Prostate gland (tissue), 2 donors: ENCODE data around the gene MPZL2. TPM values are rescaled to one million over a fixed set of nuclear protein-coding genes. Genes with fewer than 3 reads are reported as not detected.

Source experiments
- DNase-seq: peaks from one replicate; pipeline ENCODE4 v3.0.0-alpha.2; 2019; ENCODE audit warnings: low spot score
- H3K27ac ChIP-seq, 2 donors: fragments of 200-600 bp; sonication (generic); 2 replicates each; pipeline ENCODE4 v1.5.1; 2017 to 2019
- H3K27me3 ChIP-seq: fragments of 200-600 bp; sonication (generic); replicated peaks from 2 replicates; pipeline ENCODE4 v1.5.1; 2019; ENCODE audit not compliant: insufficient read depth
- H3K36me3 ChIP-seq, 2 donors: fragments of 200-600 bp; sonication (generic); 1 replicate in 1 of 2; 2 replicates in 1 of 2; pipeline versions ENCODE4 v1.5.1 to v1.8.1; 2017 to 2019
- H3K4me1 ChIP-seq: fragments of 200-600 bp; sonication (generic); replicated peaks from 2 replicates; pipeline ENCODE4 v1.5.1; 2019
- H3K4me3 ChIP-seq, 2 donors: fragments of 200-600 bp; sonication (generic); 2 replicates each; pipeline ENCODE4 v1.5.1; 2017 to 2019
- H3K9me3 ChIP-seq: fragments of 200-600 bp; sonication (generic); 2 replicates; pipeline ENCODE4 v1.5.1; 2017
- CTCF ChIP-seq, 4 experiments: fragments of 200-600 bp in 2 of 4; fragments of 450-650 bp in 2 of 4; sonication (generic) in 2 of 4; IDR thresholded peaks; 1 replicate in 3 of 4; 2 replicates in 1 of 4; pipeline ENCODE4 v1.5.1; 2016 to 2019; ENCODE audit warnings: antibody characterized with exemption in 4 of 4, mild to moderate bottlenecking in 2 of 4, moderate library complexity in 2 of 4
- POLR2A ChIP-seq: fragments of 450-650 bp; IDR thresholded peaks from one replicate; pipeline ENCODE4 v1.6.1; 2016; ENCODE audit warnings: antibody characterized with exemption, mild to moderate bottlenecking
- POLR2AphosphoS5 ChIP-seq: sonication (generic); formaldehyde crosslinking; IDR thresholded peaks from one replicate; pipeline ENCODE4 v1.6.1; 2017; ENCODE audit warnings: antibody characterized with exemption
- WGBS: methylation state at CpG from one replicate; pipeline ENCODE4 v1.1.5; 2018; 5-methylcytosine and 5-hydroxymethylcytosine counted together
- intact Hi-C: fragments of 100-400 bp; cut with DNase I; formaldehyde crosslinking; loops from one replicate; pipeline ENCODE4 v1.14.2; 2022
- total RNA-seq, 2 donors: library from RNA; depleted of rRNA; stranded (reverse); fragments of >200 nt; gene quantifications; one replicate each; pipeline ENCODE4 v1.1.0, GENCODE V29; 2016

MPZL2 gene
- total RNA-seq, 2 donors from 2014 or later: 73.7 to 103 TPM

GRCh38 chr11:118281284-118281683, 17.2 kb upstream of the MPZL2 start:
- TF ChIP-seq POLR2A (no peak), POLR2AphosphoS5 (no peak), CTCF (IDR thresholded peaks at IDR 0.05) (no peak)
- Histone ChIP-seq H3K27me3 (no peaks in the 10 kb centered on the region), H3K4me3 (no peak overlapping the region), H3K9me3 (no peaks in the 10 kb centered on the region), H3K4me1 (peaks cover 5% of the 10 kb centered on the region), H3K36me3 (no peaks in the 10 kb centered on the region), H3K27ac (no peak overlapping the region)
- intact Hi-C loops: no loop called here
- WGBS: 70% methylated on average over 1 of the region's 1 CpG
- no peak for DNase-seq

GRCh38 chr11:118277312-118277711, 13.2 kb upstream of the MPZL2 start:
- DNase-seq: peak; percentile 68
- no peaks in the 10 kb centered on the region for H3K27me3 ChIP-seq
- 43% methylated on average over 1 of the region's 1 CpG for WGBS
- intact Hi-C loops: no loop called here
- TF ChIP-seq CTCF (IDR thresholded peaks at IDR 0.05) (no peak), POLR2A (peak; percentile 29), POLR2AphosphoS5 (peak; percentile 85)
- peak overlapping the region in 1 of 2 donors; percentile 42 for H3K27ac ChIP-seq
- peaks cover 5% of the 10 kb centered on the region for H3K4me1 ChIP-seq
- no peaks in the 10 kb centered on the region for H3K36me3 ChIP-seq
- H3K9me3 ChIP-seq: no peaks in the 10 kb centered on the region
- H3K4me3 ChIP-seq: no peak overlapping the region

- intact Hi-C loops: no loop called here
- Histone ChIP-seq H3K27ac (peak overlapping the region; percentile 3 to 66), H3K9me3 (no peaks in the 10 kb centered on the region), H3K27me3 (no peaks in the 10 kb centered on the region), H3K4me1 (peaks cover 5% of the 10 kb centered on the region), H3K36me3 (no peaks in the 10 kb centered on the region), H3K4me3 (no peak overlapping the region)
- WGBS: 44% methylated on average over 1 of the region's 1 CpG
- TF ChIP-seq POLR2AphosphoS5: peak; percentile 21
- TF ChIP-seq CTCF (IDR thresholded peaks at IDR 0.05): no peak
- peak; percentile 24 for DNase-seq
Measured at GRCh38 chr11:118276422-118276821, 12.3 kb upstream of the MPZL2 start.

- H3K4me1 ChIP-seq: peaks cover 5% of the 10 kb centered on the region
- 29% methylated on average over 4 of the region's 4 CpGs for WGBS
- DNase-seq: peak; percentile 39
- H3K27me3 ChIP-seq: no peaks in the 10 kb centered on the region
- TF ChIP-seq POLR2AphosphoS5 (peak; percentile 81), POLR2A (peak; percentile 30), CTCF (IDR thresholded peaks at IDR 0.05) (no peak)
- no peak overlapping the region for H3K4me3 ChIP-seq
- H3K36me3 ChIP-seq: no peaks in the 10 kb centered on the region
- intact Hi-C loops: no loop called here
- H3K9me3 ChIP-seq: no peaks in the 10 kb centered on the region
- peak overlapping the region; percentile 47 to 66 for H3K27ac ChIP-seq
Measured at GRCh38 chr11:118275176-118275575, 11.1 kb upstream of the MPZL2 start.

- peak overlapping the region; percentile 47 to 66 for H3K27ac ChIP-seq
- H3K9me3 ChIP-seq: no peaks in the 10 kb centered on the region
- H3K36me3 ChIP-seq: no peaks in the 10 kb centered on the region
- no peaks in the 10 kb centered on the region for H3K27me3 ChIP-seq
- DNase-seq: peak; percentile 66
- TF ChIP-seq POLR2A (no peak), POLR2AphosphoS5 (peak; percentile 89)
- H3K4me1 ChIP-seq: peaks cover 5% of the 10 kb centered on the region
- whole genome bisulfite sequencing: 10% methylated on average over 2 of the region's 2 CpGs
- intact Hi-C loops: no loop called here
- H3K4me3 ChIP-seq: no peak overlapping the region
Measured at GRCh38 chr11:118274186-118274585, 10.1 kb upstream of the MPZL2 start.
